Neutrophil (primary cell): Measurements from ENCODE around the gene SLC4A11.

Source experiments
- H3K27ac ChIP-seq: fragments of 200-600 bp; sonication (generic); 2 replicates; pipeline ENCODE4 v1.5.1; 2016; ENCODE audit warnings: mild to moderate bottlenecking, moderate library complexity
- H3K27me3 ChIP-seq: fragments of 200-600 bp; sonication (generic); 2 replicates; pipeline ENCODE4 v1.6.0; 2016; ENCODE audit warnings: mild to moderate bottlenecking
- H3K36me3 ChIP-seq: fragments of 200-600 bp; sonication (generic); 2 replicates; pipeline ENCODE4 v1.5.1; 2017
- H3K4me1 ChIP-seq, 2 experiments: fragments of 200-600 bp in 1 of 2; sonication (generic) in 1 of 2; 1 replicate in 1 of 2; 2 replicates in 1 of 2; pipeline versions ENCODE4 v1.5.1 to v1.6.1; 2013 to 2016; ENCODE audit warnings: low read depth in 1 of 2, low read length in 1 of 2, mild to moderate bottlenecking in 1 of 2, moderate library complexity in 1 of 2; ENCODE audit not compliant: control insufficient read depth in 1 of 2, insufficient read depth in 1 of 2
- H3K4me3 ChIP-seq, 2 experiments: fragments of 200-600 bp in 1 of 2; sonication (generic) in 1 of 2; 1 replicate in 1 of 2; 2 replicates in 1 of 2; pipeline ENCODE4 v1.5.1; 2013 to 2016; ENCODE audit warnings: low read depth in 1 of 2, low read length in 1 of 2, mild to moderate bottlenecking in 1 of 2, moderate library complexity in 1 of 2
- H3K9me3 ChIP-seq: fragments of 200-600 bp; sonication (generic); 2 replicates; pipeline ENCODE4 v1.5.1; 2016
- TF ChIP-seq, protein P1 (sequence below): fragments of 200-600 bp; sonication (generic); IDR thresholded peaks from 2 replicates; pipeline ENCODE4 v1.5.1; 2016; ENCODE audit warnings: antibody characterized with exemption

SLC4A11 gene

DNA sequence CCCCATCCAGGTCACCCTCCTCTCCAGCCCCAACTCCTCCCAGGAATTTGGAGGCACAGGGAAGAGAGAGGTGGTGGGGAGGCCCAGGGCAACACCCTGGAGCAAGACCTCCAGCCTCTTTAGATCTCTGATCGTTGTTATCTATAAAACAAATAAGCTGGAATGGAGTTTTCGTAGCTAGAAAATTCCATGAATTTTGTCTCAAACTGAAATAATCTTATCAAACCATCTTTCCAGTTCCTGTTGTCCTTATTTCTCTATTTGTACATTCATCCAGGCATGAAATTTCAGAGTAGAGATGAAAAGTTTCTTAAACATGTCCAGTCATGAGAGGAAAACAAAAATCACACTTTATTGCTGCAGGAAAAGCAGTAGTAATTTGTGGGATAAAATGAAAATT is 6.2 kb upstream of the SLC4A11 start:
- Histone ChIP-seq H3K9me3 (no peaks in the 10 kb centered on the region), H3K4me3 (no peak overlapping the region), H3K4me1 (peaks cover under 1 to 1% of the 10 kb centered on the region in 2 experiments), H3K27ac (no peak overlapping the region), H3K27me3 (peaks cover 100% of the 10 kb centered on the region), H3K36me3 (no peaks in the 10 kb centered on the region)
- TF ChIP-seq, protein P1, sequence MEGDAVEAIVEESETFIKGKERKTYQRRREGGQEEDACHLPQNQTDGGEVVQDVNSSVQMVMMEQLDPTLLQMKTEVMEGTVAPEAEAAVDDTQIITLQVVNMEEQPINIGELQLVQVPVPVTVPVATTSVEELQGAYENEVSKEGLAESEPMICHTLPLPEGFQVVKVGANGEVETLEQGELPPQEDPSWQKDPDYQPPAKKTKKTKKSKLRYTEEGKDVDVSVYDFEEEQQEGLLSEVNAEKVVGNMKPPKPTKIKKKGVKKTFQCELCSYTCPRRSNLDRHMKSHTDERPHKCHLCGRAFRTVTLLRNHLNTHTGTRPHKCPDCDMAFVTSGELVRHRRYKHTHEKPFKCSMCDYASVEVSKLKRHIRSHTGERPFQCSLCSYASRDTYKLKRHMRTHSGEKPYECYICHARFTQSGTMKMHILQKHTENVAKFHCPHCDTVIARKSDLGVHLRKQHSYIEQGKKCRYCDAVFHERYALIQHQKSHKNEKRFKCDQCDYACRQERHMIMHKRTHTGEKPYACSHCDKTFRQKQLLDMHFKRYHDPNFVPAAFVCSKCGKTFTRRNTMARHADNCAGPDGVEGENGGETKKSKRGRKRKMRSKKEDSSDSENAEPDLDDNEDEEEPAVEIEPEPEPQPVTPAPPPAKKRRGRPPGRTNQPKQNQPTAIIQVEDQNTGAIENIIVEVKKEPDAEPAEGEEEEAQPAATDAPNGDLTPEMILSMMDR: no peak

DNA sequence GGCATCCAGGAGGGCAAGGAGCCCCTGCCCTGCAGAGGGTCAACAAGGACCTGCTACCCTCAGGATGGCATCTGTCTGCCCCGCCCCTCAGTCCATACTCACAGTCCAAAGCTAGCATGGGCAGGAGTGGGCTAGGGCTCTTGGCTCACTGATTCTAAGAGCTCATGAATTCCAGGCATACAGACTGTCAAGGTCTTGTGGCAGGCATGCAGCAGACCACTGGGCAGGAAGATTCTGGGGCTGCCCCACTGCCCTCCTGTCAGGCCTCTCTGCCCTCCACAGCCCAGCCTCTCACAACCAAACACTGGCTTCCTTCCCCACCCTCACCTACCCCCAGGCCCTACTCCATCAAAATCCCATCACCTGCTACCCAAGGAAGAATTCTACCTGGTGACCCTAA is 5.6 kb upstream of the SLC4A11 start:
- Histone ChIP-seq H3K4me1 (peaks cover 6 to 7% of the 10 kb centered on the region in 2 experiments), H3K9me3 (no peaks in the 10 kb centered on the region), H3K27ac (no peak overlapping the region), H3K4me3 (no peak overlapping the region), H3K36me3 (no peaks in the 10 kb centered on the region), H3K27me3 (peaks cover 100% of the 10 kb centered on the region)
- TF ChIP-seq, protein P1: no peak

DNA sequence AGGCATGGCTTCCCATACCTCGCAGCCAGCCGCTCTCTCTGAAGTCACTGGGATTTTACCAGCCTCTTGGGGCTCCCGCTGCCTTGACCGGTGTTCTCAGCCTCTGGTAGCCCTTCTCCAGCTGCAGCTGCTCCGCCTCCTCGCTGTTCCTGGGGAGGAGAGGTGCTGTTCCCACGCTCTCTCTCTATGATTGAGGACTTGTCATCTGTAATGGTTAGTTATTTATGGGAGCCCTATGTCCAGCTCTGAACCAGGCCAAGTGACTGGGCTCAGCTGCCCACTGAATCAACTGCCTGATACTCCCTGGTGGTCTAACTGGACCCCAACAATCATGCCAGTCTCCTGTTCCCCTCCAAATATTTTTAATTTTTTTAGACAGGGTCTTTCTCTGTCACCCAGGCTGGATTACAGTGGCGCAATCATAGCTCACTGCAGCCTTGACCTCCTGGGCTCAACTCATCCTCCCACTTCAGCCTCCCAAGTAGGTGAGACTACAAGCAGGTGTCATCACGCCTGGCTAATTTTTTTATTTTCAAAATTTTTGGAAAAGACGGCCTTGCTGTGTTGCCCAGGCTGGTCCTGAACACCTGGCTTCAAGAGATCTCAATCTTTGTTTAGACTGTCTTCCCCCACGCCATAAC is 4.8 kb upstream of the SLC4A11 start:
- Histone ChIP-seq H3K27ac (no peak overlapping the region), H3K4me3 (no peak overlapping the region), H3K27me3 (peaks cover 100% of the 10 kb centered on the region), H3K9me3 (no peaks in the 10 kb centered on the region), H3K36me3 (no peaks in the 10 kb centered on the region), H3K4me1 (peaks cover 14% of the 10 kb centered on the region in 2 experiments)
- TF ChIP-seq, protein P1: no peak

DNA sequence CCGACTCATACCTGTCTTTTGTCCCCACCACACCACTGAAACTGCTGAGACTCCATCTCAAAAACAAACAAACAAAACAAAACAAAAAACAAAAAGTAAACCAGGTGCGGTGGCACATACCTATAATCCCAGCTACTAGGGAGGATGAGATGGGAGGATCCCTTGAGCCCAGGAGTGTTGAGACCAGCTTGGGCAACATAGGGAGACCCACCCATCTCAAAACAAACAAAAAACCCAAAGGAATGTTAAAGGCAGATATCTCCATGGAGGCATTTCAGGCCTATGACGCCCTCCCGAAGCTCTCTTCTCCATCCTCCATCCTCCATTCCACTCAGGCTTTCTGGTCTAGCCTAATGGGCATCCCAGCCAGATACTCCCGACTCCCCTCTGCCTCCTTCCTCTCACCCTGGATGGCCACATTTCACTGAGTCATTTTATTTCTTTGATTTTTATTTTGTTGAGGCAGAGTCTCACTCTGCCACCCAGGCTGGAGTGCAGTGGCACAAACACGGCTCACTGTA is 3.2 kb upstream of the SLC4A11 start:
- Histone ChIP-seq H3K27me3 (peaks cover 100% of the 10 kb centered on the region), H3K27ac (no peak overlapping the region)

DNA sequence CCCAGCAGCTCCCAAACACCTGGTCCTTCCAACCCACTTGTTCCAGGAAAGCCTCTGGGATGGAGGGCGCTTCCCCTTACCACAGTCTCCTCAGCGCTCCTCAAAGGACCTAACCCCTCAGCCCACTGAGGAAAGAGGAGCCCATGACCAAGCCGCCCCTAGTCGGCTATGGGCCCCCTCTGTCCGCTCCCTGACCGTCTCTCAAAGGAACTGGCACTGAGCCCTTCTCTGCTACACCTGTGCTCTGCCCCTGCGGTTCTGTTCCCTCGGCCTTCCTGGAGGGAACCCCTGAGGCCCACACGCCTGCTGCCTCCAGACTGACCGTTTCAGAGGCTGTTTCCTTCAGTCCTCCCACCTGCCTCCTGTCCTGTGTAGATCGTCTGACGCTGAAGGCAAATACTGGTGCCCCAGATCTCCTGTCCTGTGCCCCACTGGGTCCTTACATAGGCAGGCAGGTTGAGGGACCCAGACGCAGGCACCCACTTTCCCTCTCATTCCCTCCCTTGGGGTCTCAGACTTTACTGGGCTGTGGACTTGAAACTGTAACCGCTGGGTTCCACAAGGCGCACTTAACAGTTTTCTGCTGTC is 1.9 kb upstream of the SLC4A11 start:
- H3K36me3 ChIP-seq: no peaks in the 10 kb centered on the region
- TF ChIP-seq, protein P1: no peak
- no peak overlapping the region for H3K4me3 ChIP-seq
- peaks cover 100% of the 10 kb centered on the region for H3K27me3 ChIP-seq
- H3K9me3 ChIP-seq: no peaks in the 10 kb centered on the region
- H3K4me1 ChIP-seq: peaks cover 17 to 24% of the 10 kb centered on the region in 2 experiments
- no peak overlapping the region for H3K27ac ChIP-seq

More for the DNA sequence above, 3.2 kb upstream of the SLC4A11 start:
- Histone ChIP-seq H3K36me3 (no peaks in the 10 kb centered on the region), H3K9me3 (no peaks in the 10 kb centered on the region), H3K4me3 (no peak overlapping the region), H3K4me1 (peaks cover 17 to 24% of the 10 kb centered on the region in 2 experiments)
- TF ChIP-seq, protein P1: no peak
